CD4-positive, alpha-beta T cell (primary cell): Measurements from ENCODE around the gene PLCL2. TPM values are rescaled to one million over a fixed set of nuclear protein-coding genes. Genes with fewer than 3 reads are reported as not detected.

Experiments
- ATAC-seq: fragments of 200-7000 bp; cut with Tn5 transposase; one replicate; pipeline ENCODE4 v1.10.0; 2022; ENCODE audit warnings: mild to moderate bottlenecking; ENCODE audit not compliant: poor library complexity
- CTCF ChIA-PET: fragments of 350-600 bp; sonication (Branson Sonifier 250); formaldehyde crosslinking; loops from one replicate; lab custom pipeline; 2021; ENCODE audit warnings: antibody characterized with exemption, inconsistent platforms; lab: Charles Lee
- POLR2A ChIA-PET: fragments of 350-600 bp; sonication (Branson Sonifier 250); formaldehyde crosslinking; loops from one replicate; lab custom pipeline; 2021; ENCODE audit warnings: antibody characterized with exemption, inconsistent platforms; lab: Charles Lee
- DNase-seq, 14 experiments: peaks; one replicate each; pipeline ENCODE4 v3.0.0-alpha.2; 2013 to 2020; ENCODE audit warnings: mixed read lengths in 2 of 14
- H3K27ac ChIP-seq, 2 donors: one replicate each; pipeline versions ENCODE4 v1.5.1 to v1.7.0; 2013; ENCODE audit warnings: low read length in 2 of 2, low read depth in 1 of 2, mild to moderate bottlenecking in 1 of 2
- H3K27me3 ChIP-seq, 2 experiments: 1 replicate in 1 of 2; 2 replicates in 1 of 2; pipeline versions ENCODE4 v1.6.1 to v1.7.0; 2013; ENCODE audit warnings: low read length in 2 of 2, control low read depth in 1 of 2, mild to moderate bottlenecking in 1 of 2, moderate library complexity in 1 of 2; ENCODE audit not compliant: insufficient read depth in 2 of 2, control insufficient read depth in 1 of 2
- H3K36me3 ChIP-seq: one replicate; pipeline ENCODE4 v1.6.1; 2013; ENCODE audit warnings: low read length, control low read depth; ENCODE audit not compliant: insufficient read depth
- H3K4me1 ChIP-seq: one replicate; pipeline ENCODE4 v1.6.1; 2013; ENCODE audit warnings: low read length, control low read depth; ENCODE audit not compliant: insufficient read depth
- H3K4me3 ChIP-seq: one replicate; pipeline ENCODE4 v1.5.1; 2013; ENCODE audit warnings: mild to moderate bottlenecking, low read length, moderate library complexity
- H3K9me3 ChIP-seq, 2 experiments: 1 replicate in 1 of 2; 2 replicates in 1 of 2; pipeline versions ENCODE4 v1.6.1 to v1.7.0; 2013; ENCODE audit warnings: low read length in 2 of 2, mild to moderate bottlenecking in 2 of 2, control low read depth in 1 of 2, moderate library complexity in 1 of 2; ENCODE audit not compliant: control insufficient read depth in 1 of 2, insufficient read depth in 1 of 2
- H3K27ac Mint-ChIP-seq: one replicate; pipeline ENCODE4 v1.8.0; 2020; ENCODE audit warnings: mixed read lengths
- H3K27me3 Mint-ChIP-seq: one replicate; pipeline ENCODE4 v1.8.0; 2021; ENCODE audit warnings: mixed read lengths
- H3K36me3 Mint-ChIP-seq: one replicate; pipeline ENCODE4 v1.8.0; 2021; ENCODE audit warnings: low read depth, mixed read lengths
- H3K4me1 Mint-ChIP-seq: one replicate; pipeline ENCODE4 v1.8.0; 2021; ENCODE audit warnings: low read depth, mixed read lengths
- H3K4me3 Mint-ChIP-seq: one replicate; pipeline ENCODE4 v1.8.0; 2020; ENCODE audit warnings: mild to moderate bottlenecking, mixed read lengths
- H3K9me3 Mint-ChIP-seq: one replicate; pipeline ENCODE4 v1.8.0; 2020; ENCODE audit warnings: mixed read lengths
- CTCF ChIP-seq: fragments of 200-600 bp; IDR thresholded peaks from one replicate; pipeline ENCODE4 v1.8.0; 2022; ENCODE audit warnings: antibody characterized with exemption, mild to moderate bottlenecking
- intact Hi-C, 2 experiments: fragments of 100-400 bp; cut with DNase I in 1 of 2; cut with micrococcal nuclease in 1 of 2; formaldehyde crosslinking; loops; one replicate each; pipeline versions ENCODE4 v1.15.1 to v1.9.0; 2023 to 2025; cut with DNase I, micrococcal nuclease
- total RNA-seq, 174 experiments: library from RNA in 2 of 174; stranded (reverse) in 2 of 174; gene quantifications; one replicate each; pipeline ENCODE4 v1.2.3 and lab custom pipeline; 2021 to 2026

PLCL2 gene
- total RNA-seq, 2 experiments from 2014 or later, result 35.1 to 36.3 TPM

- TF ChIP-seq CTCF, result no peak
- no peak overlapping the region for H3K4me3 ChIP-seq
- peaks cover 78% of the 10 kb centered on the region for H3K4me1 Mint-ChIP-seq
These were observed 38.2 kb upstream of the PLCL2 start for GRCh38 chr3:16846373-16847080.

GRCh38 chr3:16848007-16848406 lies 36.7 kb upstream of the PLCL2 start:
- ChIA-PET CTCF (interaction anchor here (0.9 kb wide), 1 partner anchor 19 kb away, joined by 5 read pairs; no protein-coding TSS in a partner anchor), POLR2A (interaction anchor here (1.1 to 2.9 kb wide), 3 partner anchors 7 to 37 kb away, joined by 4 to 17 read pairs (median 4); partner anchors contain the start of gene PLCL2)
- Histone ChIP-seq H3K4me1 (peaks cover 65% of the 10 kb centered on the region), H3K9me3 (no peaks in the 10 kb centered on the region), H3K27ac (no peak overlapping the region), H3K36me3 (no peaks in the 10 kb centered on the region), H3K4me3 (no peak overlapping the region), H3K27me3 (no peaks in the 10 kb centered on the region)
- no peaks in the 10 kb centered on the region for H3K27me3 Mint-ChIP-seq
- intact Hi-C loops, result loop anchor here in 1 of 2 experiments (10.0 kb wide), 1 partner anchor 583 kb away; the partner anchor contains the start of genes DPH3 and OXNAD1
- no peak overlapping the region for H3K27ac Mint-ChIP-seq
- no peak overlapping the region for H3K4me3 Mint-ChIP-seq
- ATAC-seq (no peak), DNase-seq (no peak)
- H3K36me3 Mint-ChIP-seq, result no peaks in the 10 kb centered on the region
- no peak for TF ChIP-seq CTCF
- H3K9me3 Mint-ChIP-seq, result no peaks in the 10 kb centered on the region
- peaks cover 64% of the 10 kb centered on the region for H3K4me1 Mint-ChIP-seq

More at GRCh38 chr3:16846373-16847080, 38.2 kb upstream of the PLCL2 start:
- H3K9me3 ChIP-seq, result no peaks in the 10 kb centered on the region
- no peak overlapping the region for H3K4me3 Mint-ChIP-seq
- ChIA-PET POLR2A (interaction anchor here (1.5 kb wide), 1 partner anchor 38 kb away, joined by 6 read pairs; the partner anchor contains the start of gene PLCL2), CTCF (interaction anchor here (1.4 kb wide), 1 partner anchor 18 kb away, joined by 4 read pairs; no protein-coding TSS in a partner anchor)
- no peak for ATAC-seq
- H3K27ac ChIP-seq, result no peak overlapping the region
- H3K36me3 ChIP-seq, result no peaks in the 10 kb centered on the region
- intact Hi-C loops, result loop anchor here in 1 of 2 experiments (10.0 kb wide), 1 partner anchor 582 kb away; the partner anchor contains the start of genes DPH3 and OXNAD1
- no peaks in the 10 kb centered on the region for H3K9me3 Mint-ChIP-seq
- H3K27me3 ChIP-seq, result no peaks in the 10 kb centered on the region
- DNase-seq, result no peak
- peaks cover 80% of the 10 kb centered on the region for H3K4me1 ChIP-seq
- peak overlapping the region; percentile 35 for H3K27ac Mint-ChIP-seq
- H3K36me3 Mint-ChIP-seq, result no peaks in the 10 kb centered on the region
- no peaks in the 10 kb centered on the region for H3K27me3 Mint-ChIP-seq

- no peaks in the 10 kb centered on the region for H3K9me3 Mint-ChIP-seq
- H3K27ac Mint-ChIP-seq, result peak overlapping the region; percentile 67
- Histone ChIP-seq H3K27ac (peak overlapping the region in 1 of 2 donors; percentile 35), H3K9me3 (no peaks in the 10 kb centered on the region), H3K27me3 (no peaks in the 10 kb centered on the region), H3K4me1 (peaks cover 53% of the 10 kb centered on the region), H3K4me3 (peak overlapping the region; percentile 36), H3K36me3 (no peaks in the 10 kb centered on the region)
- intact Hi-C loops, result loop anchor here in 1 of 2 experiments (10.0 kb wide), 1 partner anchor 584 kb away; the partner anchor contains the start of genes DPH3 and OXNAD1
- ChIA-PET POLR2A (interaction anchor here (0.6 to 2.9 kb wide), 5 partner anchors 9 to 302 kb away, joined by 3 to 17 read pairs (median 4); partner anchors contain the start of gene PLCL2), CTCF (interaction anchor here (1.0 to 1.3 kb wide), 3 partner anchors 8 to 35 kb away, joined by 3 read pairs; no protein-coding TSS in a partner anchor)
- ATAC-seq (peak; percentile 96), DNase-seq (peak; percentile 44 to 89 (median 62))
- no peak for TF ChIP-seq CTCF
- no peaks in the 10 kb centered on the region for H3K27me3 Mint-ChIP-seq
- H3K4me3 Mint-ChIP-seq, result peak overlapping the region; percentile 78
- peaks cover 51% of the 10 kb centered on the region for H3K4me1 Mint-ChIP-seq
- no peaks in the 10 kb centered on the region for H3K36me3 Mint-ChIP-seq
These were observed 35.5 kb upstream of the PLCL2 start for GRCh38 chr3:16849229-16849628.
